ENCODE results near the gene OR10A5. TPM values are rescaled to one million over a fixed set of nuclear protein-coding genes. Genes with fewer than 3 reads are reported as not detected.
A peak's percentile ranks its signal among the peaks of the same experiment; 100 is the strongest.

The OR10A5 gene
- not detected in 2 replicates for total RNA-seq (2011; cell fraction: chromatin; rRNA removed; ENCODE audit: low replicate concordance)
- not detected in 2 replicates for total RNA-seq (2011; cell fraction: nucleolus; rRNA removed)
- total RNA-seq (2011; cell fraction: nucleoplasm; rRNA removed) = not detected in 2 replicates
- not detected in 2 replicates for total RNA-seq (2014; rRNA removed)
- not detected in 2 replicates for total RNA-seq (2014; rRNA removed; fragmentation: Illumina TruSeq; extraction: Trizol)
- not detected in 2 replicates for total RNA-seq (2015; rRNA removed; fragmentation: Illumina TruSeq; extraction: Trizol)
- total RNA-seq (2021) = not detected in 2 replicates
- polyA plus RNA-seq (2011; rRNA removed) = not detected in 2 replicates
- polyA plus RNA-seq (2011; cell fraction: cytosol; rRNA removed) = not detected in 2 replicates
- not detected in 2 replicates for polyA plus RNA-seq (2011; cell fraction: nucleus; rRNA removed)
- not detected in 2 replicates for polyA plus RNA-seq (2012)
- not detected in 2 replicates for polyA plus RNA-seq (2014; fragmentation: Illumina TruSeq; extraction: Trizol)
- under 1 TPM in 1 of 2 experiments, not detected in 1; 0.14 TPM for polyA plus RNA-seq (2014; fragmentation: Nextera tagmentation; extraction: Ambion mirVana)
- polyA plus RNA-seq (2014; rRNA removed) = not detected in 2 replicates
- not detected in 2 replicates for polyA minus RNA-seq (2011; rRNA and poly(A)+ RNA removed)
- not detected in 2 replicates for polyA minus RNA-seq (2011; cell fraction: cytosol; rRNA and poly(A)+ RNA removed)
- not detected in 2 replicates for polyA minus RNA-seq (2011; cell fraction: nucleus; rRNA and poly(A)+ RNA removed)
- not detected for Bru-seq, nascent RNA
- not detected for BruChase-seq, experiment 1, labeled RNA remaining after a 2-hour chase
- not detected for BruChase-seq, experiment 2, labeled RNA remaining after a 6-hour chase
- long read RNA-seq, experiment 1 = 0 reads
- long read RNA-seq, experiment 2 = 0 reads
- long read RNA-seq, experiment 3 = 0 reads

GRCh38 chr11:6845383-6845782, at the start of gene OR10A5:
TSS of gene OR10A5 (plus strand) at chr11:6845683. CDS start at chr11:6845683, 0 bp downstream.
- no peak within 1 kb of the TSS for H3K27ac ChIP-seq (ENCODE audit: extremely low read depth, low read depth, low read length)
- ChIA-PET POLR2A (no interaction called here), CTCF (ENCODE audit: low intra/inter-chr PET ratio) (no interaction called here)
- FAIRE-seq (no peak), ATAC-seq (no peak), DNase-seq (ENCODE audit: extremely low read depth in 1 of 4, low spot score in 3 of 4) (no peak)
- no peak within 1 kb of the TSS for H3K4me3 ChIP-seq
- no peaks in the 10 kb centered on the region for H3K27me3 ChIP-seq (ENCODE audit: control insufficient read depth in 2 of 2, insufficient read depth in 2 of 2, low read length in 2 of 2)
- H3K9me1 ChIP-seq (ENCODE audit: control insufficient read depth, insufficient read depth, low read length) = no peaks in the 10 kb centered on the region
- H2AFZ ChIP-seq (ENCODE audit: low read depth, low read length) = no peak within 1 kb of the TSS
- intact Hi-C loops (cut with micrococcal nuclease) (no loop called here), in situ Hi-C loops (cut with MboI) (no loop called here)
- no peaks in the 10 kb centered on the region for H4K20me1 ChIP-seq (replicated peaks; ENCODE audit: control insufficient read depth, insufficient read depth, low read length)
- no peak within 1 kb of the TSS for H3K9ac ChIP-seq (ENCODE audit: insufficient read depth in 1 of 2, low read depth in 2 of 2, low read length in 2 of 2)
- no TSS peak for BruUV-seq (replicated peaks)
- no peaks in the 10 kb centered on the region for H3K36me3 ChIP-seq (ENCODE audit: control insufficient read depth, insufficient read depth, low read length)
- no peak within 1 kb of the TSS for H3K4me2 ChIP-seq (ENCODE audit: insufficient read depth, low read length)
- H3K9me3 ChIP-seq (replicated peaks; ENCODE audit: control insufficient read depth, insufficient read depth, low read depth, low read length) = no peaks in the 10 kb centered on the region
- H3K4me1 ChIP-seq (replicated peaks in 1 of 2; ENCODE audit: control insufficient read depth in 2 of 2, insufficient read depth in 2 of 2, low read length in 2 of 2) = no peaks in the 10 kb centered on the region
- TF ChIP-seq ZNF668 (CRISPR knock-in tag; IDR thresholded peaks at IDR 0.05) (no peak), PCBP2 (IDR thresholded peaks at IDR 0.05; ENCODE audit: low read depth, low read length, poor library complexity, severe bottlenecking) (no peak)
- H3K79me2 ChIP-seq (ENCODE audit: control insufficient read depth, insufficient read depth, low read length) = no peaks in the 10 kb centered on the region
- WGBS (ENCODE audit: insufficient coverage, low coverage, missing lambda C conversion rate) = 0% methylated on average over 3 of the region's 3 CpGs

GRCh38 chr11:6799402-6799801, 46.1 kb upstream of the OR10A5 start, which contains the start of gene OR6A2:
TSS of gene OR6A2 (minus strand) at chr11:6799689. CDS start at chr11:6795708, 3,981 bp downstream.
- WGBS (ENCODE audit: insufficient coverage, low coverage, missing lambda C conversion rate) = 0% methylated on average over 1 of the region's 1 CpG
- Histone ChIP-seq H3K27me3 (ENCODE audit: control insufficient read depth in 2 of 2, insufficient read depth in 2 of 2, low read length in 2 of 2) (no peaks in the 10 kb centered on the region), H2AFZ (ENCODE audit: low read depth, low read length) (no peak within 1 kb of the TSS), H3K4me1 (replicated peaks in 1 of 2; ENCODE audit: control insufficient read depth in 2 of 2, insufficient read depth in 2 of 2, low read length in 2 of 2) (no peaks in the 10 kb centered on the region), H4K20me1 (replicated peaks; ENCODE audit: control insufficient read depth, insufficient read depth, low read length) (no peaks in the 10 kb centered on the region), H3K36me3 (ENCODE audit: control insufficient read depth, insufficient read depth, low read length) (no peaks in the 10 kb centered on the region), H3K27ac (ENCODE audit: extremely low read depth, low read depth, low read length) (no peak within 1 kb of the TSS), H3K4me3 (no peak within 1 kb of the TSS), H3K9ac (ENCODE audit: insufficient read depth in 1 of 2, low read depth in 2 of 2, low read length in 2 of 2) (no peak within 1 kb of the TSS), H3K79me2 (ENCODE audit: control insufficient read depth, insufficient read depth, low read length) (no peaks in the 10 kb centered on the region), H3K9me3 (replicated peaks; ENCODE audit: control insufficient read depth, insufficient read depth, low read depth, low read length) (no peaks in the 10 kb centered on the region), H3K9me1 (ENCODE audit: control insufficient read depth, insufficient read depth, low read length) (no peaks in the 10 kb centered on the region), H3K4me2 (ENCODE audit: insufficient read depth, low read length) (no peak within 1 kb of the TSS)
- intact Hi-C loops (cut with micrococcal nuclease) = no loop called here
- ChIA-PET POLR2A (no interaction called here), CTCF (ENCODE audit: low intra/inter-chr PET ratio) (no interaction called here)
- DNase-seq (ENCODE audit: extremely low read depth in 1 of 4, low spot score in 3 of 4) = no peak
- in situ Hi-C loops (cut with MboI) = no loop called here
- no TSS peak for BruUV-seq (replicated peaks)
- TF ChIP-seq BRF1 (IDR thresholded peaks at IDR 0.05; ENCODE audit: borderline replicate concordance, extremely low read depth, insufficient read length) (no peak), ATF3 (IDR thresholded peaks at IDR 0.05) (peak; percentile 50; the same call in 1 of the 2 replicates), ATF3 (CRISPR knock-in tag; conservative IDR thresholded peaks at IDR 0.05) (no peak), NFE2 (IDR thresholded peaks at IDR 0.05; ENCODE audit: low read depth) (0 out of 2 replicates have a peak, but pooled peaks have one; percentile 4), FOSL1 (tag; conservative IDR thresholded peaks at IDR 0.05) (peak; percentile 66), NONO (IDR thresholded peaks at IDR 0.05; ENCODE audit: low read depth in 2 of 2, low read length in 1 of 2) (no peak)
- no peak for ATAC-seq
- peak; percentile 11 for FAIRE-seq

Measured in K562 (cell line).